GM20000 (cell line): Measurements from ENCODE around the gene MCF2L.
"Not testable (repeated sequence)": the region's sequence is repeated elsewhere in the genome, so short reads cannot be mapped to it uniquely, and the experiment has no call there.

ENCODE experiments used
- DNase-seq: peaks from one replicate; pipeline ENCODE4 v3.0.0; 2012; ENCODE audit warnings: low spot score
- TF ChIP-seq, protein P1 (sequence below): IDR thresholded peaks from 2 replicates; pipeline ENCODE4 v1.5.1; 2012; ENCODE audit warnings: mild to moderate bottlenecking, control low read depth; ENCODE audit errors: extremely low read depth, missing control alignments

The MCF2L gene

DNA sequence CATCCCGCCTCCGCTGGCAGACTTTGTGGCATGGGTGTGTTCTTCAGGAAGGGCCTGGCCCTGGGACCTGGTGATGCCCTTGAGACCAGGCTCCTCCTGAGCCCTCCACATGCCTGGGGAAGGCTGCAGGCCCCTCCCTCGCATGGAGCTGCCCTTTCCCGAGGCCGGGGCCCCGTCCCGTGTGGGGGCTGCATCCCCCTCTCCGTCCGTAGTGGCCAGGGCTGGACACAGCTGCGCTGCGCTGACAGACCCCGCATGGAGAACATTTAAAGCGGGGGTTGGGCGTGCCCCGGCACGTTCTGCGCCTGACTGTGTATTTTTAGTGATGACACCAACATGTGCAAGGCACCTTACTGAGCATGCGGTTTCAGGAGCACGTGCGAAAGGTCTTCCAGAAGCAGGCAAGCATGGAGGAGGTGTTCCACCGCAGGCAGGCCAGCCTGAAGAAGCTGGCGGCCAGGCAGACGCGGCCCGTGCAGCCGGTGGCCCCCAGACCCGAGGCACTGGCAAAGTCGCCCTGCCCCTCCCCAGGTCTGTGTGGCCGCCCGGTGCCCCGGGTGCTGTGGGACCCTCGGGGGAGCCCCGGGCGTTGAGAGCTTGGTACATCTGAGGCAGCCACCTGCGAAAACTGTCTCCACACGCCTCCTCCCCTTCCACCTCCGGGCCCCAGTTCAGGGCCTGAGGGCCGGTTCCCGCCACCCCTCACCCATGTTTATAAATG, 107.8 kb downstream of the MCF2L start:
- DNase-seq: no peak
- TF ChIP-seq, protein P1, sequence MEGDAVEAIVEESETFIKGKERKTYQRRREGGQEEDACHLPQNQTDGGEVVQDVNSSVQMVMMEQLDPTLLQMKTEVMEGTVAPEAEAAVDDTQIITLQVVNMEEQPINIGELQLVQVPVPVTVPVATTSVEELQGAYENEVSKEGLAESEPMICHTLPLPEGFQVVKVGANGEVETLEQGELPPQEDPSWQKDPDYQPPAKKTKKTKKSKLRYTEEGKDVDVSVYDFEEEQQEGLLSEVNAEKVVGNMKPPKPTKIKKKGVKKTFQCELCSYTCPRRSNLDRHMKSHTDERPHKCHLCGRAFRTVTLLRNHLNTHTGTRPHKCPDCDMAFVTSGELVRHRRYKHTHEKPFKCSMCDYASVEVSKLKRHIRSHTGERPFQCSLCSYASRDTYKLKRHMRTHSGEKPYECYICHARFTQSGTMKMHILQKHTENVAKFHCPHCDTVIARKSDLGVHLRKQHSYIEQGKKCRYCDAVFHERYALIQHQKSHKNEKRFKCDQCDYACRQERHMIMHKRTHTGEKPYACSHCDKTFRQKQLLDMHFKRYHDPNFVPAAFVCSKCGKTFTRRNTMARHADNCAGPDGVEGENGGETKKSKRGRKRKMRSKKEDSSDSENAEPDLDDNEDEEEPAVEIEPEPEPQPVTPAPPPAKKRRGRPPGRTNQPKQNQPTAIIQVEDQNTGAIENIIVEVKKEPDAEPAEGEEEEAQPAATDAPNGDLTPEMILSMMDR: no peak

DNA sequence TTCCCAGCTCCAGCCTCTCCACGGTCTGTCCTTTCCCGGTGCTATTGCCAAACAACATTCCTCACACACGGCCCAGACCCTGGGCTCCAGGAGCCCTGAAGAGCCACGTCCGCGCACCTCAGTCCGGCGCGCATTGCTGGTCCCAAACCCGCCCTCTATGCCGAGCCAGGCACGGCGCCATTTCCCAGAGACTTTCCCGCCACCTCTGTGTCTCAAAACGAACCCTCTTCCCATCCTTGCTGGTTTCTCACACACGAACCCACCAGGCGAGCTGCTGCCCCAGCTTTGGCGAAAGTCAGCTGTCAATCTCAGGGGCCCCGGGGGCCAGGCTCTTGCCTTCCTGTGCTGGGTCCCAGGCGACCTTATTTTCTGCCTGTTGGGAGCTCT, 108.5 kb downstream of the MCF2L start:
- DNase-seq: no peak

DNA sequence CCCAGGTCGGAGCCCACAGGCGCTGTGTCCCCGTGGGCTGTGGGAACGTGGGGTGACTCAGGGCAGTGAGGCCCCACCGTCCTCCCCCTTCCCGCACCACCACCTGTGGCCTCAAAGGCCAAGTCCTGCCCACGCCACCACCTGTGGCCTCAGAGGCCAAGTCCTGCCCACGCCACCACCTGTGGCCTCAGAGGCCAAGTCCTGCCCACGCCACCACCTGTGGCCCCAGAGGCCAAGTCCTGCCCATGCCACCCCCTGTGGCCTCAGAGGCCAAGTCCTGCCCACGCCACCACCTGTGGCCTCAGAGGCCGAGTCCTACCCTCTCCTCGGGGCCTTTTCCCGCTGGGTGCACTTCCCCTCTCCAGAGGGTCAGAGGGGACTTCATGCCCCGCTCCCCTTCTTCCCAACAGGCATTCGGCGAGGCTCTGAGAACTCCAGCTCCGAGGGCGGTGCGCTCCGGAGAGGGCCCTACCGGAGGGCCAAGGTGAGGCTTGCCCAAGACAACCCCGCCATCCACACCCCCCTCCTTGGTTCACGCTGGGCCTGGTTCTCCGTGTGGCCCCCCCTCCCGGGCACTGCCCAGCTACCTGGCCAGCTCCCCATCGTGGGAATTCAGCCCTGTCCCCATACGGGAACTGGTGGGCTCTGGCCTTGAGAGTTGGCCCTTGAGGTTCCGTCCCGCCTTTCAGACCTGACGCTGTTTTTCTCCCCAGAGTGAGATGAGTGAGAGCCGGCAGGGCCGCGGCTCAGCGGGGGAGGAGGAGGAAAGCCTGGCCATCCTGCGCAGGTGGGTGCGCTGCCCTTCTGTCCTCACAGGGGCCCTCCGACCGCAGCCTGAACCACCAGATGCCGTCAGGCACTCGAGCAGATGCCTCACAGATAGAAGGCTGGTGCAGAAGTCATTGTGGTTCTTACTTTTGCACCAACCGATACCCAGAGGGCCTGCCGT, 109.2 kb downstream of the MCF2L start:
- no peak for DNase-seq
- TF ChIP-seq, protein P1: no peak

More for the DNA sequence above, 108.5 kb downstream of the MCF2L start:
- TF ChIP-seq, protein P1: no peak

DNA sequence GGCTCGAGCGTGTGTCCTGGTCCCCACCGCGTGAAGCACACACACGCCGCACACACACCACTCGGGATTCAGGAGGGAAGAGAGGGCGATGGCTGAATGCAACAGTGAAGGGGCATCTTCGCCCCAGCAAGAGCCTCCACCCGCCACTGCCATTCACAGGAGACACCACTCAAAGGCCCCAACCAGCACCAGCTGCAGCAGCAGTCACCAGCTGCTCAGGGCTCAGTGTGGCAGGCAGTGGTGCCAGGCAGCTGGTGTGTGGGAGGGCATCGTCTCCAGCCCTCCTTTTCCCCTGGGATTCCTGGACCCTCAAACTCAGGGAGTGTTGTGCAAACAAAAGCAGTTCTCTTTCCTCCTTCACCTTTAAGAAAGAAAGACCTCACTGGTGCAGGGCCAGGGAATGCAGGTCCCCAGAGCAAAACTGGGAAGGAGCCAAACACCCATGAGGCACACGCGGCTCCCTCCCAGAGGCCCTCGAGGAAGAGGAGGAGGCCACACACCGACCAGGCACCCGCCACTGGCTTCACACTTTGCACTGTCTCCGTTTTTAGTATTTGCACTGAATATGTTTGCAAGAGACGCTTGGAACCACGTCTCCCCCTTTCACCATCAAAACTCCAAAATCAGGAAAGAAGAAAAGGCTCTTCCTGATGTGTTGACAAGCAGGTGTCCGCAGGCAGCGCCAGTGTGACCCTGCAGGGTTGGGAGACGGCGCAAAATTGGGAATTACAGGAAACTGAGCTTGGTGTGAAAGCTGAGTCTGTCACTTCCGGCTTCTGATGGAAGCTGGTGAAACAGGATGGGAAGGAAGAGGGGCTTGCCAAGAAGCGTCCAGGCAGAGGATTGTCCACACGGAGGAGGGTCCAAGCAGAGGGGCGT, 110.1 kb downstream of the MCF2L start:
- no peak for DNase-seq
- TF ChIP-seq, protein P1: no peak

DNA sequence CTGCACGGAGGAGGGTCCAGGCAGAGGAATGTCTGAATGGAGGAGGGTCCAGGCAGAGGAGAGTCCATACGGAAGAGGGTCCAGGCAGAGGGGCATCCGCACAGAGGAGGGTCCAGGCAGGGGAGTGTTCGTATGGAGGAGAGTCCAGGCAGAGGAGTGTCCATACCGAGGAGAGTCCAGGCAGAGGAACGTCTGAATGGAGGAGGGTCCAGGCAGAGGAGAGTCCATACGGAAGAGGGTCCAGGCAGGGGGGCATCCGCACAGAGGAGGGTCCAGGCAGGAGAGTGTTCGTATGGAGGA, 110.7 kb downstream of the MCF2L start:
- DNase-seq: not testable (repeated sequence)

DNA sequence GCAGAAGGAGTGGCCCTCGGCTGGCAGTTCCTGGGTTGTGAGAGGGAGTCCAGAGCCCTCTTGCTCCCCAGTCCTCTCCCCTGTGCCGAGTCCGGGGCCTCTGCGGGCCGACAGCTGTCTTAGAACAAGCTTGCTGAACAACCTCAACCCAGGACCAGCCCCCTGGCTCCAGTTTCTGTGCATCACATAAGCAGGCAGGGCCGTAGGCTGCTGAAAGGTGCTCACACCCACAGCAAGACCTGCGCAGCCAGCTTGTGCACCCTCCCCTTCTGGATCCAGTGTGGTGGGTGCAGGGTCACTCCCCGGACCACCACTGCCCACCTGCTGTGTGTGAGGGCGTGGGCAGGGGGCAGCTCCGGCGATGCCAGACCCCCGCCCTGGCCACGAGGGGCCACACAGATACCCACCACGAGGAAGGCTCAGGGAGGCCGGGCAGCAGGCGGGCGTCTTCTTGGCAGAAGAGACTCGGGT, 111.4 kb downstream of the MCF2L start:
- no peak for DNase-seq
- TF ChIP-seq, protein P1: no peak

DNA sequence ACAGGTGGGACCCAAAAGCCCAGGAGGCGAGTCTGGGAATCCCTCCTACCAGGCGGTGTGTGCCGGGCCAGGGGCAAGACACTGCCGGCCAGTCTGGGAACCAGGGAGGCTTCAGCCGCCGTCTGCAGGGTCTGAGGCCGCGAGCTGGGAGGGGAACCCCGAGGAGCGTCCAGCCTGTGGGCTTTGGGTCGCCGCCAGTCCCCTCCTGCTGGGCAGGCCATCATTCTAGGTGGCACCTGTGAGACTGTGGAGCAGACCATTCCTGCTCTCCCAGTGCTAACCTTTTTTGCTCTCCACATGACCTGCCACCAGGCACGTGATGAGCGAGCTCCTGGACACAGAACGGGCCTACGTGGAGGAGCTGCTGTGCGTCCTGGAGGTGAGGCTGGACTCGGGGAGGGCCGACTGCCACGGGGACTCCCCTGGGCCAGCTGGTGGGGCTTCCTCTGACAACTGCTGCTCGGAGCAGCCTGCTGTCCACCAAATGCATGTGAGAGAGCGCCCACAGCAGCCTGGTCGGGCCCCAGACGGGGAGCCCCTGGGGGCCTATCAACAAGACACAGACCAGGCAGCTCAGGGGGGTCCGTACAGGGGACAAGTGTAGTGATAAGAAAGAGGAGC, 112.0 kb downstream of the MCF2L start:
- TF ChIP-seq, protein P1: no peak
- DNase-seq: no peak
